NB4 (cell line): Measurements from ENCODE around the gene IL1RN.

Experiments
- CTCF ChIP-seq: IDR thresholded peaks from one replicate; pipeline ENCODE4 v1.5.1; 2012; ENCODE audit warnings: low read depth, low read length
- MYC ChIP-seq: IDR thresholded peaks from 2 replicates; pipeline ENCODE4 v1.6.1; 2011; ENCODE audit warnings: low read depth, low read length
- POLR2A ChIP-seq: IDR thresholded peaks from 2 replicates; pipeline ENCODE4 v1.6.1; 2011; ENCODE audit warnings: mild to moderate bottlenecking; ENCODE audit not compliant: insufficient read length; ENCODE audit errors: extremely low read depth

GRCh38 chr2:113118263-113118657 is 9.1 kb upstream of the IL1RN start:
- TF ChIP-seq CTCF: no peak
- no peak for TF ChIP-seq POLR2A
- no peak for TF ChIP-seq MYC
